ENCODE measurements around the gene PPFIBP1. TPM values are rescaled to one million over a fixed set of nuclear protein-coding genes. Genes with fewer than 3 reads are reported as not detected.

Gene PPFIBP1
- total and polyA plus RNA-seq, 2 of the 8 experiments (the other 6 are each of a cell fraction or from before 2014, with no cell fraction given): 7.7 to 31.3 TPM

DNA sequence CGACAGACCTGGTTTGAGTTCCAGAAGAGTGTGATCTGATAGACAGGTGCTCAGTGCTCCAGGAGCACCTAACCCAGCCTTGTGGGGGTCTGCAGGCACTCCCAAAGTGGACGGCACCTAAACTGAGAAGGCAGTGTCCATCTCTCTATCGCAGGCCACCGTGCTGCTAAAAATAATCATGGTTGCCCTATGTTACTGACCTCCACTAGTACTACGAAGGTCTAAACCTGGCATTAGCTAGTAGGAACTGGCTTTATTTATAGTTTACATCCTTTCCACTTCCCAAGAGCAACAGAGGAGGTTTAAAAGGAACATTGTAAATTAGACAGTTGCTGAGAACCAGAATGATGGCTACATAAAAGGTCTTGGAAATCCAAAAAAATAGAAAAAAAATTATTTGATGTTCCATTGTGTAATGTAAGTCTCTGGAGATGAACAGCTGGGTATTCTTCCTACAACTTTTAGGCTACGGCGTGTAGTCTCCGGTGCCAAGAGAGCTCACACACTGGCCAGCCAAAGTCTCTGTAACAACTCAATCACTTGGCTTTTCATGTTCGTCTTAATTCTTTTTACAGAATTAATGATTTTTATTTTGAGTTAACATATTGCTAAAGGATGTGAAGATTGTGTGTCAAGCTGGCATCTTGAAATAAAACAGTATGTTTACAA lies 27.3 kb downstream of the PPFIBP1 start (continued):
- TF ChIP-seq, protein P1, sequence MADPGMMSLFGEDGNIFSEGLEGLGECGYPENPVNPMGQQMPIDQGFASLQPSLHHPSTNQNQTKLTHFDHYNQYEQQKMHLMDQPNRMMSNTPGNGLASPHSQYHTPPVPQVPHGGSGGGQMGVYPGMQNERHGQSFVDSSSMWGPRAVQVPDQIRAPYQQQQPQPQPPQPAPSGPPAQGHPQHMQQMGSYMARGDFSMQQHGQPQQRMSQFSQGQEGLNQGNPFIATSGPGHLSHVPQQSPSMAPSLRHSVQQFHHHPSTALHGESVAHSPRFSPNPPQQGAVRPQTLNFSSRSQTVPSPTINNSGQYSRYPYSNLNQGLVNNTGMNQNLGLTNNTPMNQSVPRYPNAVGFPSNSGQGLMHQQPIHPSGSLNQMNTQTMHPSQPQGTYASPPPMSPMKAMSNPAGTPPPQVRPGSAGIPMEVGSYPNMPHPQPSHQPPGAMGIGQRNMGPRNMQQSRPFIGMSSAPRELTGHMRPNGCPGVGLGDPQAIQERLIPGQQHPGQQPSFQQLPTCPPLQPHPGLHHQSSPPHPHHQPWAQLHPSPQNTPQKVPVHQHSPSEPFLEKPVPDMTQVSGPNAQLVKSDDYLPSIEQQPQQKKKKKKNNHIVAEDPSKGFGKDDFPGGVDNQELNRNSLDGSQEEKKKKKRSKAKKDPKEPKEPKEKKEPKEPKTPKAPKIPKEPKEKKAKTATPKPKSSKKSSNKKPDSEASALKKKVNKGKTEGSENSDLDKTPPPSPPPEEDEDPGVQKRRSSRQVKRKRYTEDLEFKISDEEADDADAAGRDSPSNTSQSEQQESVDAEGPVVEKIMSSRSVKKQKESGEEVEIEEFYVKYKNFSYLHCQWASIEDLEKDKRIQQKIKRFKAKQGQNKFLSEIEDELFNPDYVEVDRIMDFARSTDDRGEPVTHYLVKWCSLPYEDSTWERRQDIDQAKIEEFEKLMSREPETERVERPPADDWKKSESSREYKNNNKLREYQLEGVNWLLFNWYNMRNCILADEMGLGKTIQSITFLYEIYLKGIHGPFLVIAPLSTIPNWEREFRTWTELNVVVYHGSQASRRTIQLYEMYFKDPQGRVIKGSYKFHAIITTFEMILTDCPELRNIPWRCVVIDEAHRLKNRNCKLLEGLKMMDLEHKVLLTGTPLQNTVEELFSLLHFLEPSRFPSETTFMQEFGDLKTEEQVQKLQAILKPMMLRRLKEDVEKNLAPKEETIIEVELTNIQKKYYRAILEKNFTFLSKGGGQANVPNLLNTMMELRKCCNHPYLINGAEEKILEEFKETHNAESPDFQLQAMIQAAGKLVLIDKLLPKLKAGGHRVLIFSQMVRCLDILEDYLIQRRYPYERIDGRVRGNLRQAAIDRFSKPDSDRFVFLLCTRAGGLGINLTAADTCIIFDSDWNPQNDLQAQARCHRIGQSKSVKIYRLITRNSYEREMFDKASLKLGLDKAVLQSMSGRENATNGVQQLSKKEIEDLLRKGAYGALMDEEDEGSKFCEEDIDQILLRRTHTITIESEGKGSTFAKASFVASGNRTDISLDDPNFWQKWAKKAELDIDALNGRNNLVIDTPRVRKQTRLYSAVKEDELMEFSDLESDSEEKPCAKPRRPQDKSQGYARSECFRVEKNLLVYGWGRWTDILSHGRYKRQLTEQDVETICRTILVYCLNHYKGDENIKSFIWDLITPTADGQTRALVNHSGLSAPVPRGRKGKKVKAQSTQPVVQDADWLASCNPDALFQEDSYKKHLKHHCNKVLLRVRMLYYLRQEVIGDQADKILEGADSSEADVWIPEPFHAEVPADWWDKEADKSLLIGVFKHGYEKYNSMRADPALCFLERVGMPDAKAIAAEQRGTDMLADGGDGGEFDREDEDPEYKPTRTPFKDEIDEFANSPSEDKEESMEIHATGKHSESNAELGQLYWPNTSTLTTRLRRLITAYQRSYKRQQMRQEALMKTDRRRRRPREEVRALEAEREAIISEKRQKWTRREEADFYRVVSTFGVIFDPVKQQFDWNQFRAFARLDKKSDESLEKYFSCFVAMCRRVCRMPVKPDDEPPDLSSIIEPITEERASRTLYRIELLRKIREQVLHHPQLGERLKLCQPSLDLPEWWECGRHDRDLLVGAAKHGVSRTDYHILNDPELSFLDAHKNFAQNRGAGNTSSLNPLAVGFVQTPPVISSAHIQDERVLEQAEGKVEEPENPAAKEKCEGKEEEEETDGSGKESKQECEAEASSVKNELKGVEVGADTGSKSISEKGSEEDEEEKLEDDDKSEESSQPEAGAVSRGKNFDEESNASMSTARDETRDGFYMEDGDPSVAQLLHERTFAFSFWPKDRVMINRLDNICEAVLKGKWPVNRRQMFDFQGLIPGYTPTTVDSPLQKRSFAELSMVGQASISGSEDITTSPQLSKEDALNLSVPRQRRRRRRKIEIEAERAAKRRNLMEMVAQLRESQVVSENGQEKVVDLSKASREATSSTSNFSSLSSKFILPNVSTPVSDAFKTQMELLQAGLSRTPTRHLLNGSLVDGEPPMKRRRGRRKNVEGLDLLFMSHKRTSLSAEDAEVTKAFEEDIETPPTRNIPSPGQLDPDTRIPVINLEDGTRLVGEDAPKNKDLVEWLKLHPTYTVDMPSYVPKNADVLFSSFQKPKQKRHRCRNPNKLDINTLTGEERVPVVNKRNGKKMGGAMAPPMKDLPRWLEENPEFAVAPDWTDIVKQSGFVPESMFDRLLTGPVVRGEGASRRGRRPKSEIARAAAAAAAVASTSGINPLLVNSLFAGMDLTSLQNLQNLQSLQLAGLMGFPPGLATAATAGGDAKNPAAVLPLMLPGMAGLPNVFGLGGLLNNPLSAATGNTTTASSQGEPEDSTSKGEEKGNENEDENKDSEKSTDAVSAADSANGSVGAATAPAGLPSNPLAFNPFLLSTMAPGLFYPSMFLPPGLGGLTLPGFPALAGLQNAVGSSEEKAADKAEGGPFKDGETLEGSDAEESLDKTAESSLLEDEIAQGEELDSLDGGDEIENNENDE (IDR thresholded peaks at IDR 0.05; ENCODE audit: insufficient replicate concordance, low read length): no peak
- TF ChIP-seq E2F6 (IDR thresholded peaks at IDR 0.05) (no peak), RXRA (IDR thresholded peaks at IDR 0.05; ENCODE audit: insufficient read depth, low read depth, low read length) (no peak), CHD1 (IDR thresholded peaks at IDR 0.05; ENCODE audit: low read depth, low read length) (no peak), MAX (IDR thresholded peaks at IDR 0.05) (no peak), EGR1 (IDR thresholded peaks at IDR 0.05; ENCODE audit: borderline replicate concordance, low read depth, low read length) (no peak), CTCF (IDR thresholded peaks at IDR 0.05; ENCODE audit: control extremely low read depth in 1 of 3, insufficient read depth in 1 of 3, low read depth in 1 of 3, low read length in 3 of 3) (no peak)

Measured in H1 (cell line).